IMR-90 (cell line): ENCODE data around the gene OR2AG2. TPM values are rescaled to one million over a fixed set of nuclear protein-coding genes. Genes with fewer than 3 reads are reported as not detected.

Experiments
- polyA plus RNA-seq, 3 experiments: library from polyadenylated mRNA; depleted of rRNA; stranded (reverse); fragments of >200 nt; gene quantifications; 2 replicates each; pipeline ENCODE4 v1.2.3, GENCODE V29; 2012; ENCODE audit warnings: low replicate concordance in 1 of 3
- total RNA-seq: library from RNA; depleted of rRNA; stranded (reverse); fragments of >200 nt; gene quantifications from 2 replicates; pipeline ENCODE4 v1.2.3, GENCODE V29; 2012; rRNA removed

Gene OR2AG2
- total and polyA plus RNA-seq, 2 of the 4 experiments (the other 2 are of a cell fraction), result 0.22 to 0.54 TPM

Other genes with a start within 250 kb of the OR2AG2 start
- gene RRP8, start 168.4 kb downstream of the OR2AG2 start, total RNA-seq, result 11.1 and 11.5 TPM in 2 replicates
- 9.0 and 10.8 TPM in 2 replicates for gene RRP8, start 168.4 kb downstream of the OR2AG2 start, polyA plus RNA-seq (2012; rRNA removed)
- gene ILK, start 168.2 kb downstream of the OR2AG2 start, total RNA-seq, result 272 and 339 TPM in 2 replicates
- 367 and 389 TPM in 2 replicates for gene ILK, start 168.2 kb downstream of the OR2AG2 start, polyA plus RNA-seq (2012; rRNA removed)
- 18.6 and 24.4 TPM in 2 replicates for gene TAF10, start 159.8 kb downstream of the OR2AG2 start, total RNA-seq
- 132 and 180 TPM in 2 replicates for gene TAF10, start 159.8 kb downstream of the OR2AG2 start, polyA plus RNA-seq (2012; rRNA removed)
- gene TPP1, start 152.6 kb downstream of the OR2AG2 start, total RNA-seq, result 16.7 and 33.5 TPM in 2 replicates
- 66.2 and 108 TPM in 2 replicates for gene TPP1, start 152.6 kb downstream of the OR2AG2 start, polyA plus RNA-seq (2012; rRNA removed)
- gene DCHS1, start 116.2 kb downstream of the OR2AG2 start, total RNA-seq, result 1.4 and 1.7 TPM in 2 replicates
- gene DCHS1, start 116.2 kb downstream of the OR2AG2 start, polyA plus RNA-seq (2012; rRNA removed), result 3.3 and 3.8 TPM in 2 replicates
- gene MRPL17, start 88.6 kb downstream of the OR2AG2 start, total RNA-seq, result 65.8 and 70.3 TPM in 2 replicates
- gene MRPL17, start 88.6 kb downstream of the OR2AG2 start, polyA plus RNA-seq (2012; rRNA removed), result 85.2 and 97.5 TPM in 2 replicates
- not detected in 2 replicates for gene OR2AG1, start 11.0 kb upstream of the OR2AG2 start, total RNA-seq
- gene OR2AG1, start 11.0 kb upstream of the OR2AG2 start, polyA plus RNA-seq (2012; rRNA removed), result not detected in 2 replicates
- gene OR6A2, start 27.7 kb upstream of the OR2AG2 start, total RNA-seq, result 0.56 and 0.72 TPM in 2 replicates
- gene OR6A2, start 27.7 kb upstream of the OR2AG2 start, polyA plus RNA-seq (2012; rRNA removed), result 0.07 TPM in 1 of 2 replicates, not detected in the other
- gene OR10A5, start 73.7 kb upstream of the OR2AG2 start, total RNA-seq, result not detected in 2 replicates
- not detected in 2 replicates for gene OR10A5, start 73.7 kb upstream of the OR2AG2 start, polyA plus RNA-seq (2012; rRNA removed)
- not detected in 2 replicates for gene OR10A2, start 91.1 kb upstream of the OR2AG2 start, total RNA-seq
- gene OR10A2, start 91.1 kb upstream of the OR2AG2 start, polyA plus RNA-seq (2012; rRNA removed), result not detected in 2 replicates
- gene OR10A4, start 104.6 kb upstream of the OR2AG2 start, total RNA-seq, result not detected in 2 replicates
- not detected in 2 replicates for gene OR10A4, start 104.6 kb upstream of the OR2AG2 start, polyA plus RNA-seq (2012; rRNA removed)
- 0.28 and 0.36 TPM in 2 replicates for gene OR2D2, start 120.5 kb upstream of the OR2AG2 start, total RNA-seq
- gene OR2D2, start 120.5 kb upstream of the OR2AG2 start, polyA plus RNA-seq (2012; rRNA removed), result 0.07 TPM in 1 of 2 replicates, not detected in the other
- not detected in 2 replicates for gene OR2D3, start 149.0 kb upstream of the OR2AG2 start, total RNA-seq
- not detected in 2 replicates for gene OR2D3, start 149.0 kb upstream of the OR2AG2 start, polyA plus RNA-seq (2012; rRNA removed)
- gene ZNF215, start 154.4 kb upstream of the OR2AG2 start, total RNA-seq, result 7.2 and 7.7 TPM in 2 replicates
- 2.9 and 3.4 TPM in 2 replicates for gene ZNF215, start 154.4 kb upstream of the OR2AG2 start, polyA plus RNA-seq (2012; rRNA removed)
- 2.5 and 3.1 TPM in 2 replicates for gene ZNF214, start 248.4 kb upstream of the OR2AG2 start, total RNA-seq
- 0.47 and 0.82 TPM in 2 replicates for gene ZNF214, start 248.4 kb upstream of the OR2AG2 start, polyA plus RNA-seq (2012; rRNA removed)
- gene NLRP14, start 248.5 kb upstream of the OR2AG2 start, total RNA-seq, result under 0.01 TPM in 2 replicates
- gene NLRP14, start 248.5 kb upstream of the OR2AG2 start, polyA plus RNA-seq (2012; rRNA removed), result not detected in 2 replicates